ENCODE data around the gene ERAS.
A peak's percentile ranks its signal among the peaks of the same experiment; 100 is the strongest.

Gene ERAS

DNA sequence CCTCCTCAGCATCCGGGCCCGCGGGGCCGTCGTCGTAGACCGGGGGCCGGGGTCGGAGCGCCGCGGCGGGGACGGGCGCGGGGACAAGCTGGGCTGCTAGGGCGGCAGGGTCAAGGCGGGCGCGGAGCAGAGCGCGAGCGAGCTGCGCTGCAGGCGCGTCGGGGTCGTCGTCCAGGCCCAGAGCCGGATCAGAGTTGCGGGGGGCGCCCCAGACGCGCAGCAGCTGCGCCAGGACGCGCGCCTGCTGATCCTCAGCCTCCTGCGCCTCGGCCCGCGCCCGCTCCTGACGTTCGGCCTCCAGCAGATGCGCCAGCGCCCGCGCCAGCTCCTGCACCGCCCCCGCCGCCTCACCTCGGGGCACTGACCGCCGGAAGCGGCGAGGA lies 5.6 kb downstream of the ERAS start:
- no peak for DNase-seq (ENCODE audit: low read depth)
- no peak overlapping the region for H3K4me3 ChIP-seq (ENCODE audit: low read depth, low read length)
- TF ChIP-seq POLR2A (IDR thresholded peaks at IDR 0.05; ENCODE audit: extremely low read depth, insufficient read length) (no peak), MAX (IDR thresholded peaks at IDR 0.05; ENCODE audit: low read depth, low read length) (no peak), MYC (IDR thresholded peaks at IDR 0.05; ENCODE audit: low read depth, low read length) (no peak)
- TF ChIP-seq, protein P1, sequence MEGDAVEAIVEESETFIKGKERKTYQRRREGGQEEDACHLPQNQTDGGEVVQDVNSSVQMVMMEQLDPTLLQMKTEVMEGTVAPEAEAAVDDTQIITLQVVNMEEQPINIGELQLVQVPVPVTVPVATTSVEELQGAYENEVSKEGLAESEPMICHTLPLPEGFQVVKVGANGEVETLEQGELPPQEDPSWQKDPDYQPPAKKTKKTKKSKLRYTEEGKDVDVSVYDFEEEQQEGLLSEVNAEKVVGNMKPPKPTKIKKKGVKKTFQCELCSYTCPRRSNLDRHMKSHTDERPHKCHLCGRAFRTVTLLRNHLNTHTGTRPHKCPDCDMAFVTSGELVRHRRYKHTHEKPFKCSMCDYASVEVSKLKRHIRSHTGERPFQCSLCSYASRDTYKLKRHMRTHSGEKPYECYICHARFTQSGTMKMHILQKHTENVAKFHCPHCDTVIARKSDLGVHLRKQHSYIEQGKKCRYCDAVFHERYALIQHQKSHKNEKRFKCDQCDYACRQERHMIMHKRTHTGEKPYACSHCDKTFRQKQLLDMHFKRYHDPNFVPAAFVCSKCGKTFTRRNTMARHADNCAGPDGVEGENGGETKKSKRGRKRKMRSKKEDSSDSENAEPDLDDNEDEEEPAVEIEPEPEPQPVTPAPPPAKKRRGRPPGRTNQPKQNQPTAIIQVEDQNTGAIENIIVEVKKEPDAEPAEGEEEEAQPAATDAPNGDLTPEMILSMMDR (IDR thresholded peaks at IDR 0.05; ENCODE audit: low read depth, low read length): no peak

- no peak overlapping the region for H3K4me3 ChIP-seq (ENCODE audit: low read depth, low read length)
- TF ChIP-seq MYC (IDR thresholded peaks at IDR 0.05; ENCODE audit: low read depth, low read length) (no peak), MAX (IDR thresholded peaks at IDR 0.05; ENCODE audit: low read depth, low read length) (no peak), POLR2A (IDR thresholded peaks at IDR 0.05; ENCODE audit: extremely low read depth, insufficient read length) (no peak)
- TF ChIP-seq, protein P1 (IDR thresholded peaks at IDR 0.05; ENCODE audit: low read depth, low read length): no peak
- DNase-seq (ENCODE audit: low read depth): peak; percentile 13
Measured at GRCh38 chrX:48833542-48834138, 7.3 kb downstream of the ERAS start.

DNA sequence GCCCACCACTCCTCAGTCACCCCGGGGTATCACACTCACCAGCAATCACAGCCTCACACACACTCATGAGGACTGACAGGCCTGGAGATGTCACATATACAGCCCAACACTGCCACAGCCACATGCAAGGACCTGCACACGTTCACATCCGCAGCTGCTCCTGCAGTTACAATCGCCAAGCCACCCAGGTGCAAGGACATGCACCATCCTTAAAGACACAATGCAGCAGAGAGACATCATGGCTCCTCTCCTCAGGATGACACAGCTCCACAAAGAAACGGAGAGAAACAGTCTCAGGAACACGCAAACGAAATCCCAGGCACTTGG lies 8.0 kb downstream of the ERAS start:
- TF ChIP-seq, protein P1 (IDR thresholded peaks at IDR 0.05; ENCODE audit: low read depth, low read length): no peak
- no peak for TF ChIP-seq MYC (IDR thresholded peaks at IDR 0.05; ENCODE audit: low read depth, low read length)
- no peak for TF ChIP-seq MAX (IDR thresholded peaks at IDR 0.05; ENCODE audit: low read depth, low read length)
- TF ChIP-seq POLR2A (IDR thresholded peaks at IDR 0.05; ENCODE audit: extremely low read depth, insufficient read length): no peak
- DNase-seq (ENCODE audit: low read depth): no peak
- no peak overlapping the region for H3K4me3 ChIP-seq (ENCODE audit: low read depth, low read length)

GRCh38 chrX:48835524-48836329 lies 9.4 kb downstream of the ERAS start, which contains the start of gene PCSK1N:
Gene PCSK1N, minus strand, starts transcription at chrX:48835610. Its CDS starts 78 bp downstream, at chrX:48835532.
- no peak within 1 kb of the TSS for H3K4me3 ChIP-seq (ENCODE audit: low read depth, low read length)
- DNase-seq (ENCODE audit: low read depth): no peak
- TF ChIP-seq MYC (IDR thresholded peaks at IDR 0.05; ENCODE audit: low read depth, low read length) (no peak), POLR2A (IDR thresholded peaks at IDR 0.05; ENCODE audit: extremely low read depth, insufficient read length) (no peak), MAX (IDR thresholded peaks at IDR 0.05; ENCODE audit: low read depth, low read length) (no peak)
- TF ChIP-seq, protein P1 (IDR thresholded peaks at IDR 0.05; ENCODE audit: low read depth, low read length): no peak

- no peak for DNase-seq (ENCODE audit: low read depth)
- H3K4me3 ChIP-seq (ENCODE audit: low read depth, low read length): no peak overlapping the region
- no peak for TF ChIP-seq POLR2A (IDR thresholded peaks at IDR 0.05; ENCODE audit: extremely low read depth, insufficient read length)
- TF ChIP-seq, protein P1 (IDR thresholded peaks at IDR 0.05; ENCODE audit: low read depth, low read length): no peak
- TF ChIP-seq MAX (IDR thresholded peaks at IDR 0.05; ENCODE audit: low read depth, low read length): no peak
- TF ChIP-seq MYC (IDR thresholded peaks at IDR 0.05; ENCODE audit: low read depth, low read length): no peak
Measured at GRCh38 chrX:48839686-48840085, 13.4 kb downstream of the ERAS start.
